GM18517 (cell line): Measurements from ENCODE around the gene TMEM163.
"Not testable (repeated sequence)": the region's sequence is repeated elsewhere in the genome, so short reads cannot be mapped to it uniquely, and the experiment has no call there.

Experiments
- ATAC-seq: cut with Tn5 transposase; IDR thresholded peaks from one replicate; pipeline ENCODE4 v1.9.1; 2021; ENCODE audit warnings: mild to moderate bottlenecking, moderate library complexity; ENCODE audit not compliant: unreplicated experiment

TMEM163 gene

GRCh38 chr2:134667081-134667480 is 51.7 kb downstream of the TMEM163 start:
- no peak for ATAC-seq

GRCh38 chr2:134665727-134666506 is 52.9 kb downstream of the TMEM163 start:
- ATAC-seq, result no peak

GRCh38 chr2:134663451-134664450 is 55.0 kb downstream of the TMEM163 start:
- no peak for ATAC-seq

GRCh38 chr2:134662751-134663150 is 56.0 kb downstream of the TMEM163 start:
- ATAC-seq, result no peak

GRCh38 chr2:134660626-134661402 is 58.0 kb downstream of the TMEM163 start:
- no peak for ATAC-seq

DNA sequence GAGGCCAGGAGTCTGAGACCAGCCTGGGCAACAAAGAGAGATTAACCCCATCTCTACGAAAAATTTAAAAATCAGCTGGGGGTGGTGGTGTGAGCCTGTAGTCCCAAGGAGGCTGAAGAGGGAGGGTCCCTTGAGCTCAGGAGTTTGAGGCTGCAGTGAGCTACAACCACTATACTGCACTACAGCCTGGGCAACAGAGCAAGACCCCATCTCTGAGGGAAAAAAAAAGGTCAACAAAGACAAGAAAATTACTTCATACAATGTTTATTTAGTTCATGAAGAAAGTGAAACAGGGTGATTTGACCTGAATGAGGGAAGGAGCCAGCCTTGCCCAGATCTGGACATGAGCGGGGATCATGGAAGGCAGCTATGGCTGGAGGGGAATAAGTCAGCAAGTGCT is 59.1 kb downstream of the TMEM163 start:
- no peak for ATAC-seq

DNA sequence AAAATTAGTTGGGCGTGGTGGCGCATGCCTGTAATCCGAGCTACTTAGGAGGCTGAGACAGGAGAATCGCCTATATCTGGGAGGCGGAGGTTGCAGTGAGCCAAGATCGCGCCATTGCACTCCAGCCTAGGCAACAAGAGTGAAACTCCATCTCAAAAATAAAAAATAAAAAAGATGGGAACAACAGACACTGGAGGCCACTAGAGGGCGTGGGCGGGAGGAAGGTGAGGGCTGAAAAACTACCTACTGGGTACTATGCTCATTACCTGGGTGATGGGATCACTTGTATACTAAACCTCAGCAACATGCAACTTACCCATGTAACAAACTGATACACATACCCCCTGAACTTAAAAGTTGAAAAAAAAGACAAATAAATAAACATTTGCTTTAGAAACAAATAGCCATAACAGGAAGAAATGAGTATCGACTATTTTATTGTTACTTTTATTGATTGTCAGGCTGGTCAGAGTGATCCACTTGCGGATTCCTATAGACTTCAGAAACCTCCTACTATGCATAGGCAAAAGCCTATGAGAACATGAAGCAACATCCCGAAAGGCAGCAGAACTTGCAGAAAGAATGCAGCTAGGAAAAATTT is 61.0 kb downstream of the TMEM163 start:
- ATAC-seq, result no peak

GRCh38 chr2:134656391-134656790 is 62.4 kb downstream of the TMEM163 start:
- ATAC-seq, result not testable (repeated sequence)

GRCh38 chr2:134648586-134648985 is 70.2 kb downstream of the TMEM163 start:
- ATAC-seq, result no peak

DNA sequence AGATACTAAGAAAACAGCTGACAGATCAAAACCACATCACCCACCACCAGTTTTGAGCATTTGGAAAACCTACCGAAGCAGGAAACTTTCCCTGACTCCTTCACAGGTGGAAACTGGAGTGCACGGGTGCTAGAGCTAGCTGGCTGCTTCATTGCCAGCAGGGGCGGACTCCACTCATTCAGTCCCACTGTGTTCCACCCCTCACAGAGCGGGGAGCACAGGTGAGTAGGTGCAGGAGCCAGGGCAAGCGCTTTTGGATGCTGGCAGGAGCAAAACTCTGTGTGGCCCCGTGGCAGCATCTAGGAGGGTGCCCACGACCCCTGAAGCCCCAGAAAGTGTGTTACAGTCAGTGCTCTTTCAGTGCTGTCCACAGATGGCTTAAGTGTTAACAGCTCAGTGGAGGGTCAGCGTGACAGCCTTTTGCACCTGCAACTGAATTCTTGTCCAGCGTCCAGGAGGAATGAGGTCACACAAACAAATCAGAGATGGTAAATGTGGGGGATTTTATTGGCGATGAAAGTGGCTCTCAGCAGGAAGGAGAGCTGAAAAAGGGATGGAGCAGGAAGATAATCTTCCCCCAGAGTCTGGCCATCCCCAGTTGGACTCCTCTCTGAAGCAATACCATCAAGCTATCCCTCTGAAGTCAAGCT is 71.1 kb downstream of the TMEM163 start:
- ATAC-seq, result no peak

DNA sequence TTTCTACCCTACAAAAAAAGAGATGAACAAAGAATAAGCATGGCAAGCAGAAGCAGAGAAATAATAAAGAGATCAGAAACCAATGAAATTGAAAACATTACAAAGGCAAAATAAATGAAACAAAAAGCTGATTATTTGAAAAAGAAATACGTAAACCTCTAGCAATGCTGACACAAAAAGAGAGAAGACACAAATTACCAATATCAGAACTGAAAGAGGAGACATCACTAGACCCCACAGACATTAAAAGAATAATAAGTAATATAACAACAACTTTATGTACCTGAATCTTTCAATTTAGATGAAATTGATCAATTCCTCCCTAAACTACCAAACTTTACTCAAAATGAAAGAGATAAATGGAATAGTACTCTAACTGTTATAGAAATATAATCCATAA is 75.9 kb downstream of the TMEM163 start:
- no peak for ATAC-seq

GRCh38 chr2:134640494-134640893 is 78.3 kb downstream of the TMEM163 start:
- no peak for ATAC-seq

DNA sequence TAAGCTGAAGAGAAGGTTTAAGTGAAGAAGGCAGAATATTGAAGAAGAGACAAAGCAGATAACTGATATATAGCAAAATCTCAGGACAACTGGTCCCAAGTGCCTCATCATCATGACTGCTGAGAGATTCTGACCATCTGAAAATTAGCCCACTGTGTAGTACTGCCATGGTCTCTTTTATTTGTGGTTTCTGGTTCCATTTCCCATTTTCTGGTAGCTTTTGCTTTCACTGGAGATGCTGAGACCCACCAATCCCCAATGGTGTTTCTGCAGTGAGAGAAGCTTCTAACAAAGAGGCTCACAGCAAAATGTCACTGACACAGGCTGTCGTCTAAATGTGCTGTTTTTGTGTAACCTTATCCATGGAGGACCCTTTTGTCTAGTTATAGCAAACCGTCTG is 79.5 kb downstream of the TMEM163 start:
- ATAC-seq, result no peak

- ATAC-seq, result no peak
These were observed 82.1 kb downstream of the TMEM163 start for GRCh38 chr2:134636714-134637113.

- ATAC-seq, result no peak
These were observed 84.6 kb downstream of the TMEM163 start for GRCh38 chr2:134634054-134634753.

GRCh38 chr2:134630504-134631159 is 88.2 kb downstream of the TMEM163 start:
- no peak for ATAC-seq

- no peak for ATAC-seq
These were observed 90.3 kb downstream of the TMEM163 start for GRCh38 chr2:134628453-134628852.

GRCh38 chr2:134626781-134627180 is 92.0 kb downstream of the TMEM163 start:
- no peak for ATAC-seq

DNA sequence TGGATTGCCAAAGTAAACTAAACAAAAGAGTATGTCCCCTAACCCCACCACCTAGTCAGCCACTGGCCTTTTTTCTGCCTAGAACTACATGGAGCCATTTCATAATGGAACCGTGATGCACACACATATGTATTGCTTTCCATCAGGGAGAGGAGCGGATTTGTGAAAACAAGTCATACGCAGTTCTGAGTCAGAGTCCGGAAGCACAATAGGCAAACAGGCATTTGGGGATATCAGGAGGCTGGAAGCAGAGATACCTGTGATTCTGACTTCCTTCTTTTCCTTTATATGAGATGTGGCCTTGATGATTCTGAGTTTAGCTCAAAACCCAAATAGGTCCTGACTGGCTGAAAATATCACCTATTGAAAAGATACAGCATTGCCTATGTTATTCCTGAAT is 93.5 kb downstream of the TMEM163 start:
- ATAC-seq, result no peak
